GM15510 (cell line): ENCODE measurements around the gene ARFIP1.

Experiments
- POLR2A ChIP-seq: IDR thresholded peaks from 3 replicates; pipeline ENCODE4 v1.6.1; 2011; ENCODE audit warnings: borderline replicate concordance; ENCODE audit not compliant: insufficient read length; ENCODE audit errors: extremely low read depth

ARFIP1 gene

DNA sequence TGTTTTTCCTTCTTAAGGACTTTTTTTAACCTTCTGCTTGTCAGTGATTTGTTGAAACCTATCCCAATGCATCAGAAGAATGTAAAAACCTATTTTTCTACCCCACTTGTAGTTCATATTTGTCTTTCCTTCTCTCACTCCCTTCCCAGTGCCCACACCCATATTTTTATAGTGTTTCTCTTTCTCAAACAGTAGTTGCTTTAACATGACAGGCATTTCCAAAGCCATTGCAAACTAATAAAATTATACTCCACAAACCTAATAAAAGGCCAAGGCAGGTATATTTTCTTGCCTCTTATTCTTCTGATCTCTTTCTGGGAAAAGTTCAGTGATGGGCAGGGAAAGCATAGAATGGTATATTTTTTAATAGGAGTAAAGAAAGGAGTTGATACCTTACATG lies 120.6 kb downstream of the ARFIP1 start:
- TF ChIP-seq POLR2A: no peak

- no peak for TF ChIP-seq POLR2A
Measured at GRCh38 chr4:152901205-152901604, 121.5 kb downstream of the ARFIP1 start.

DNA sequence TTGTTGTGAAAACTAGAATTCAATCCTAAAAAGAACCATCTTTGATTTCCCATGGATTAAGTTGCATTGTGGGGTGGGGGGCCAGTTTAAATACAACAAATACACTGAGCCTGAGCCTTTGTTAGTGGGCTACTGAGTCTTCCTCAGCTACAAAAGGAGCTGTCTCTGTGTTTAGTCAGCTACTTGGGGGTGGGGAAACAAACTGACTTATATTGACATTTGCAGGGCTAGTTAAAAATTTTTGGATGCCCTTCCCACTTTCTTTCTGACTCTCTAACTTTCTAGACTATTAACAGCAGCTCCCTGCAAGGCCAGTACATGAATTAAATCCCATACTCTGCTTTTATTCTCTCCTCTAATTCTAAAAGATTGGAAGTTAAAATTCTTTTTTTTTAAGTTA lies 123.9 kb downstream of the ARFIP1 start:
- TF ChIP-seq POLR2A: no peak

GRCh38 chr4:152909901-152910300 lies 130.1 kb downstream of the ARFIP1 start:
- TF ChIP-seq POLR2A: no peak

- TF ChIP-seq POLR2A: no peak
Measured at GRCh38 chr4:152910521-152910920, 130.8 kb downstream of the ARFIP1 start.

- TF ChIP-seq POLR2A: no peak
Measured at GRCh38 chr4:152917543-152918395, 138.0 kb downstream of the ARFIP1 start.

DNA sequence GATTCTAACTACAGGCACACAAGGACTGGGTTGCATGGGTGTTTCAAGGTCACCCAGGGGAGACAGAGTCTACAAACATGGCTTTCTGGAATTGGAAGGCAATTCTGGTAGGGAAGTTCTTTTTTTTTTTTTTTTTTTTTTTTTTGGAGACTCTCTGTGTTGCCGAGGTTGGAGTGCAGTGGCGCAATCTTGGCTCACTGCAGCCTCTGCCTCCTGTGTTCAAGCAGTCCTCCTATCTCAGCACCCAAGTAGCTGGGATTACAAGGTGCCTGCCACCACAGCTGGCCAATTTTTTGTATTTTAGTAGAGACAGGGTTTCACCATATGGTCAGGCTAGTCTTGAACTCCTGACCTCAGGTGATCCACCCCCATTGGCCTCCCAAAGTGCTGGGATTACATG lies 140.1 kb downstream of the ARFIP1 start:
- TF ChIP-seq POLR2A: no peak

DNA sequence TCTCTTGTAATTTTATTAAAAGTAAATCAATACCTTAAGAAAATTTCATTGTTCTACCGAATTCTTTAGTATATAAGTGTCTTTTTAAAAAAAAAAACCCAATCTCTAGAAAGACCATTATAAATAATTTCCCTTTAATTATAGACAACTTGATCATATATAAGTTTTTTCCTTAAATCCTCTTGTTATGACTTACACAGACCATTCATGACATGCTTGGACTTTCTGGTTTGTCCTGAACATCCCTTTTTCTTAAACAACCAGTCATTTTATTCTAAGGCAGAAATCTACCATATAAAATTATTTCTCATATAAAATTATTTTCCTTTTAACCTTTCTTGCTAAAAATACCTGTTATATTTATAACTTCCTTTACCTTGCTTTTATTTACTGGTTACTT lies 141.0 kb downstream of the ARFIP1 start:
- no peak for TF ChIP-seq POLR2A

GRCh38 chr4:152921284-152921683 lies 141.5 kb downstream of the ARFIP1 start:
- no peak for TF ChIP-seq POLR2A

DNA sequence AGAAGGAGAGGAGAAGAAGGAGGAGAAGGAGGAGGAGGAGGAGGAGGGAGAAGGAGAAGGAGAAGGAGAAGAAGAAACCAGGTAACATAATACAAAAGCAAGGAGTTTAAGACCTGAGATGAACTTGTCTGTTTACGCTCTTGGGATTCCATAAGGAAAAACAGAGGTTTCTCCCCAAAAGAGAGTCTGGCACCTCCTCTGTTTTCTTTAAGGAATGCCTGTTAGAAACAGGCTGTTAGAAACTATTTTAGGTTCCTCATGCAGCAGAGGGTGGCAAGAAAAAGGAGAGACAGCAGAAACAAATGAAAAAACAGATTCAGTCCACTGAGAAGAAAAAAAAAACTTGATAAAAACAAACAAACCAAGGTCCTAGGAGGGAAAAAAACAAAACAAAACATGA lies 146.1 kb downstream of the ARFIP1 start:
- no peak for TF ChIP-seq POLR2A

GRCh38 chr4:152926959-152927358 lies 147.2 kb downstream of the ARFIP1 start:
- TF ChIP-seq POLR2A: no peak

- no peak for TF ChIP-seq POLR2A
Measured at GRCh38 chr4:152927737-152928136, 148.0 kb downstream of the ARFIP1 start.

DNA sequence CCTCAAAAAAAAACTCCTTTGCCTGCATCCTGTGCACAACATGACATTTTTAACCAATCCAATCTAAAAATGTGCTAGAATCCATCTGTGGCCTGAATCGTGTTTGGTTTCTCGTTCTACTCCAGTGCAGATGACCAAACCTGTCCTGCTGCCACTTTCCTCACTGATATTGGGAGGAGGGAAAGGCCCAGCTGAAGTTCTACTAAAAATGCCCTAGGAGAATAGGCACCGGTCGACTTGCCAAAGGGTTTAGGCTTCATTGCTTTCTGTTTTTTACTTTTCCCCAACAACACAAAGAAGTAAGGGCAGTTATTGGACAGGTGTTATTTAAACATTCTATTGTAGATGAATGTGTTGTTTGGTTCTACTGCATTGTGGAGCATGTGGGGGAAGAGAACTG lies 148.5 kb downstream of the ARFIP1 start:
- no peak for TF ChIP-seq POLR2A

DNA sequence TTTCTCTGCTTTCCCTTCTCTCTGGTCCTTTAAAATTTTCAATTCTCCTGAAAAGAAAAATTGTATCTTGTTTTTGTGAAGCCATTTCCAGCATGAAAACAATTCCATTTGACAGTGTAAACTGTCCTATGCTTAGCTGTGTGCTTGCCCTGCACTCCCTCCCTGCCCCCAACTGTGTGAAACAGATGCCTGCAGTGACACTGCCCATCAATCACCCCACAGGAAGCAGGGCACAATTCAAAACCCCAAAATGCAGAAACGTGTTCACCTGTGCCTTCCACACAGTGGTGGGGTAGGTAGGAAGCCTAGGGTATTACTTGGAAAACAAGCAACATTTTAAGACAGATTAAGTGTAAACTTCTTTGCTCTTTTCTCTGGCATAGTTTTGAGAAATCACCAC lies 150.1 kb downstream of the ARFIP1 start:
- TF ChIP-seq POLR2A: no peak

GRCh38 chr4:152935143-152935542 lies 155.4 kb downstream of the ARFIP1 start:
- no peak for TF ChIP-seq POLR2A

- no peak for TF ChIP-seq POLR2A
Measured at GRCh38 chr4:152935631-152936445, 156.1 kb downstream of the ARFIP1 start, which contains the start of gene FHDC1. TSS of gene FHDC1 (plus strand) at chr4:152936323. CDS start at chr4:152943058, 6,735 bp downstream.
